Transverse colon (tissue), 4 donors: ENCODE results near the gene EFNA5. TPM values are rescaled to one million over a fixed set of nuclear protein-coding genes. Genes with fewer than 3 reads are reported as not detected.

Experiments
- DNase-seq: peaks from one replicate; pipeline ENCODE4 v3.0.0-alpha.2; 2019
- H3K27ac ChIP-seq, 4 donors: fragments of 200-600 bp; sonication (generic); 2 replicates each; pipeline ENCODE4 v1.5.1; 2016 to 2018; ENCODE audit warnings: inconsistent platforms in 4 of 4
- H3K27me3 ChIP-seq: fragments of 200-600 bp; sonication (generic); 2 replicates; pipeline ENCODE4 v1.5.1; 2017; ENCODE audit warnings: inconsistent platforms
- H3K36me3 ChIP-seq, 4 donors: fragments of 200-600 bp; sonication (generic); 2 replicates each; pipeline ENCODE4 v1.5.1; 2017 to 2019; ENCODE audit warnings: inconsistent platforms in 4 of 4
- H3K4me1 ChIP-seq, 4 donors: fragments of 200-600 bp; sonication (generic); 2 replicates each; pipeline ENCODE4 v1.5.1; 2017 to 2020; ENCODE audit warnings: inconsistent platforms in 4 of 4
- H3K4me3 ChIP-seq, 4 donors: fragments of 200-600 bp; sonication (generic); 1 replicate in 1 of 4; 2 replicates in 3 of 4; pipeline versions ENCODE4 v1.5.1 to v1.6.1; 2017 to 2019; ENCODE audit warnings: inconsistent platforms in 4 of 4
- H3K9me3 ChIP-seq, 2 donors: fragments of 200-600 bp; sonication (generic); 2 replicates each; pipeline ENCODE4 v1.5.1; 2017 to 2019; ENCODE audit warnings: inconsistent platforms in 2 of 2
- CTCF ChIP-seq, 5 experiments: fragments of 200-600 bp in 3 of 5; fragments of 450-650 bp in 2 of 5; sonication (generic) in 3 of 5; IDR thresholded peaks; 1 replicate in 2 of 5; 2 replicates in 3 of 5; pipeline ENCODE4 v1.5.1; 2016 to 2017; ENCODE audit warnings: antibody characterized with exemption in 5 of 5, inconsistent platforms in 3 of 5, mild to moderate bottlenecking in 2 of 5, moderate library complexity in 1 of 5
- EP300 ChIP-seq: sonication (generic); formaldehyde crosslinking; IDR thresholded peaks from one replicate; pipeline ENCODE4 v1.6.1; 2017; ENCODE audit warnings: antibody characterized with exemption, low read depth
- POLR2A ChIP-seq: fragments of 450-650 bp; IDR thresholded peaks from one replicate; pipeline ENCODE4 v1.6.1; 2016; ENCODE audit warnings: antibody characterized with exemption, mild to moderate bottlenecking, moderate library complexity
- POLR2AphosphoS5 ChIP-seq, 3 donors: sonication (generic); formaldehyde crosslinking; IDR thresholded peaks; one replicate each; pipeline ENCODE4 v1.6.1; 2016; ENCODE audit warnings: antibody characterized with exemption in 3 of 3
- WGBS, 2 donors: methylation state at CpG; one replicate each; pipeline ENCODE4 v1.1.5; 2018; ENCODE audit warnings: low coverage in 1 of 2; 5-methylcytosine and 5-hydroxymethylcytosine counted together
- in situ Hi-C, 4 donors: fragments of 200-750 bp; cut with MboI; loops; one replicate each; pipeline versions ENCODE4 v1.15.0 to v1.15.1; 2017; ENCODE audit warnings: low sequenced_read_pairs in 3 of 4, low pct_ligation_motif_present in 1 of 4, low pct_unique_long_range_greater_than_20kb in 1 of 4
- intact Hi-C: fragments of 100-400 bp; cut with DNase I; formaldehyde crosslinking; loops from one replicate; pipeline ENCODE4 v1.15.1; 2023; ENCODE audit warnings: low total_unique reads
- total RNA-seq, 4 donors: library from RNA; depleted of rRNA; stranded (reverse); fragments of >200 nt; gene quantifications; one replicate each; pipeline ENCODE4 v1.1.0, GENCODE V29; 2016

Gene EFNA5
- total RNA-seq, 4 donors from 2014 or later: 1.5 to 18.2 (median 12.1) TPM

- Histone ChIP-seq H3K27me3 (no peaks in the 10 kb centered on the region), H3K27ac (no peak overlapping the region), H3K4me1 (peaks cover 0 to 10% (median 2%) of the 10 kb centered on the region in 4 donors), H3K4me3 (no peak overlapping the region), H3K36me3 (no peaks in the 10 kb centered on the region), H3K9me3 (no peaks in the 10 kb centered on the region)
- no peak for DNase-seq
- WGBS, 2 donors: 37 to 43% methylated on average over 5 of the region's 5 CpGs
- intact Hi-C loops (no loop called here), in situ Hi-C loops (no loop called here)
- no peak for TF ChIP-seq POLR2AphosphoS5 (IDR thresholded peaks at IDR 0.05)
- no peak for TF ChIP-seq EP300
- no peak for TF ChIP-seq CTCF (IDR thresholded peaks at IDR 0.05)
- TF ChIP-seq POLR2A: no peak
Observed at GRCh38 chr5:107458322-107458721, 212.4 kb downstream of the EFNA5 start.

- in situ Hi-C loops: no loop called here
- Histone ChIP-seq H3K36me3 (no peaks in the 10 kb centered on the region), H3K27me3 (no peaks in the 10 kb centered on the region), H3K4me3 (no peak overlapping the region), H3K4me1 (peaks cover 0 to 10% (median 2%) of the 10 kb centered on the region in 4 donors), H3K9me3 (no peaks in the 10 kb centered on the region), H3K27ac (no peak overlapping the region)
- intact Hi-C loops: no loop called here
- 25 to 32% methylated on average over 2 to 3 of the region's 3 CpGs for WGBS, 2 donors
- TF ChIP-seq POLR2A (no peak), EP300 (no peak), CTCF (IDR thresholded peaks at IDR 0.05) (no peak)
- DNase-seq: no peak
Observed at GRCh38 chr5:107457881-107458280, 212.9 kb downstream of the EFNA5 start.

- no peaks in the 10 kb centered on the region for H3K36me3 ChIP-seq
- intact Hi-C loops: no loop called here
- no peak overlapping the region for H3K27ac ChIP-seq
- TF ChIP-seq EP300: no peak
- TF ChIP-seq POLR2A: no peak
- no peak for TF ChIP-seq POLR2AphosphoS5 (IDR thresholded peaks at IDR 0.05)
- no peak for TF ChIP-seq CTCF (IDR thresholded peaks at IDR 0.05)
- H3K4me3 ChIP-seq: no peak overlapping the region
- H3K4me1 ChIP-seq: peaks cover 0 to 10% (median 2%) of the 10 kb centered on the region in 4 donors
- no peaks in the 10 kb centered on the region for H3K9me3 ChIP-seq
- H3K27me3 ChIP-seq: no peaks in the 10 kb centered on the region
- no peak for DNase-seq
- WGBS, 2 donors: 89 to 100% methylated on average over 3 of the region's 3 CpGs
- in situ Hi-C loops: no loop called here
Observed at GRCh38 chr5:107457138-107457537, 213.6 kb downstream of the EFNA5 start.

GRCh38 chr5:107456281-107456715 lies 214.4 kb downstream of the EFNA5 start:
- intact Hi-C loops (no loop called here), in situ Hi-C loops (no loop called here)
- Histone ChIP-seq H3K9me3 (no peaks in the 10 kb centered on the region), H3K36me3 (no peaks in the 10 kb centered on the region), H3K27ac (no peak overlapping the region), H3K27me3 (no peaks in the 10 kb centered on the region), H3K4me1 (peaks cover 0 to 10% (median 2%) of the 10 kb centered on the region in 4 donors), H3K4me3 (no peak overlapping the region)
- no peak for DNase-seq
- TF ChIP-seq EP300 (no peak), POLR2A (no peak), CTCF (IDR thresholded peaks at IDR 0.05) (no peak), POLR2AphosphoS5 (IDR thresholded peaks at IDR 0.05) (no peak)
